Dermis blood vessel endothelial cell (primary cell): ENCODE measurements around the gene ACOX3. TPM values are rescaled to one million over a fixed set of nuclear protein-coding genes. Genes with fewer than 3 reads are reported as not detected.
"Not testable (repeated sequence)": the region's sequence is repeated elsewhere in the genome, so short reads cannot be mapped to it uniquely, and the experiment has no call there.

Source experiments
- DNase-seq: peaks from one replicate; pipeline ENCODE4 v3.0.0; 2010
- total RNA-seq: library from RNA; depleted of rRNA; stranded (reverse); fragments of >200 nt; gene quantifications from 2 replicates; pipeline ENCODE4 v1.2.3, GENCODE V29; 2014

ACOX3 gene
- total RNA-seq, 1 donor from 2014 or later = 29.3 TPM

DNA sequence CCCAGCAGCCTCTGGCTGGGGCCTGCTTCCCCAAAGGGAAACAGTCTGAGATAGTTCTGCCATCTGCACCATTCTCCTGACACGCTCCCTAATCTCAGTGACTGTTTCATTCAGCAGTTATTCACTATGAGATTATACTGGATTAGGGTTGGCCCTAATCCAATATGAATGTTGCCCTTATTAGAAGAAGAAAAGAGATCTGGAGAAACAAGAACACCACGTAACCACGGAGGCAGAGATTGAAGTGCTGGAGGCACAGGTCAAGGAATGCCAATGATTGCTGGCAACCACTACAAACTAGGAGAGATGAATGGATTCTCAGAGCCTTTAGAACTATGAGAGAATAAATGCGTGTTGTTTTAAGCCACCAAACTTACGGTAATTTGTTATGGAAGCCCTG, 7.4 kb downstream of the ACOX3 start:
- DNase-seq = no peak

DNA sequence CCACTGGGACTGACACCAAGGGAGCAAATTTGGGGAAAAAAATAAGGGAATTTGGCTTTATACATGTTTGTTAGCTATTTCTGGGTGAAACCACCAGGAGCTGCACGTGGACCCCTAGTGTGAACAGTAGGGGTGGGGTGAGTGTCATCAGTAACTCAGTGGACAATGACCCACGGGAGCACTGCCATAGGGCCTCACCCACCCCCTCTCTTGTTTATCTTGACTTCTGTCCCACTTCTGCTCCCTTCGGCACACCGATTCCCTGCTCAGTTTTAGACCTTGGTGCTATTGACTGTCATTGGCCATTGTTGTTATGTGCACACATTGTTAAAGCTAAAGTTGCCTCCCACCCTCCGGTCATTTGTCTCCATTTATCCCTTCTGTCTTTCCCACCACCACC, 9.0 kb downstream of the ACOX3 start:
- no peak for DNase-seq

GRCh38 chr4:8428288-8429097, 12.0 kb downstream of the ACOX3 start:
- DNase-seq = peak; percentile 93

DNA sequence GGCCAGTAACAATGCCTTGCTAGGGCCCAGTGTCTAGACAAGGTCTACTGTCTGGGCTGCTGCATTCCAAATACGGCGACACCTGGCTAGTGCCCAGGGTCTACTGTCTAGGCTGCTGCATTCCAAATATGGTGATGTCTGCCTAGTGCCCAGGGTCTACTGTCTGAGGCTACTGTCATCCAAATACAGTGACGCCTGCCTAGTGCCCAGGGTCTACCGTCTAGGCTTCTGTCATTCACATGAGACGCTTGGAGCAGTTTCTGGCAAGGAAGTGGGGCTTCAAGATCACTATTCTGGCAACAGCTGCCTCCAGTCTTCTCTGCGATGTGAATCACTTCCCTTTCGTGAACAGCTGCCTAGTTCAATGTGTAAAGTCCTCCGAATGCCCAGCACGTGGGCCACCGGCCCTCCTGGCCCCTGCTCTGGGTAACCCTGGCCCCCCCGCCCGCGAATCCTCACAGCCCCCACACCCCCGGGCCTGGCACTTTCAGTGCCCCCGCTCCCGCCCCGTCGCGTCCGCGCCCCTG, 12.7 kb downstream of the ACOX3 start:
- DNase-seq = peak; percentile 53

DNA sequence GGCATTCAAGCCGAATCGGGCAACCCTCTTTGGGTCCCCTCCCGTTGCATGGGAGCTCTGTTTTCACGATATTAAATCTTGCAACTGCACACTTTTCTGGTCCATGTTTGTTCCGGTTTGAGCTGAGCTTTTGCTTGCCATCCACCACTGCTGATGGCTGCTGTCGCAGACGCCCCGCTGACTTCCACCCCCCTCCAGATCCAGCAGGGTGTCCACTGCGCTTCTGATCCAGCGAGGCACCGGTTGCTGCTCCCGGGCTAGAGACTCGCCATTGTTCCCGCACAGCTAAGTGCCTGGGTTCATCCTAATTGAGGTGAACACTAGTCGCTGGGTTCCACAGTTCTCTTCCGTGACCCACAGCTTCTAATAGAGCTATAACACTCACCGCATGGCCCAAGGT, 13.3 kb downstream of the ACOX3 start:
- no peak for DNase-seq

- no peak for DNase-seq
These were observed 17.7 kb downstream of the ACOX3 start for GRCh38 chr4:8422786-8423185.

DNA sequence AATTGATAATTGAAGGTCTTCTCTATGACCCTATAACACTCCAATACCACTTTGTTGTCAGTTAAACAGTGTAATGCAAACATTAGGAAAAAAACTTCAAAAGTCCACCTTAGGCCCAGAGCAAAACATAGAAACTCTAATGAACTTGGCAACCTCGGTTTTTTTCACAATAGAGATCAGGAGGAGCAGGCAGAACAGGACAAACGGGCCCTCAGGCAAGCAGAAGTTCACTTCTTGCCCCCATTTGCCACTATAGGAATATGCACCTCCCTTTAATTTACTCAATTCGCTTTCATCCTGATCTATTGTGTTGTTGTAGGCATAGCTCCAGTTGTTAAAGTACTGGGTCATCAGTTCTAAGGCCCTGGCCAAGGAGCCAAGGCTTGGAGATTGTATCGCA, 18.2 kb downstream of the ACOX3 start:
- no peak for DNase-seq

DNA sequence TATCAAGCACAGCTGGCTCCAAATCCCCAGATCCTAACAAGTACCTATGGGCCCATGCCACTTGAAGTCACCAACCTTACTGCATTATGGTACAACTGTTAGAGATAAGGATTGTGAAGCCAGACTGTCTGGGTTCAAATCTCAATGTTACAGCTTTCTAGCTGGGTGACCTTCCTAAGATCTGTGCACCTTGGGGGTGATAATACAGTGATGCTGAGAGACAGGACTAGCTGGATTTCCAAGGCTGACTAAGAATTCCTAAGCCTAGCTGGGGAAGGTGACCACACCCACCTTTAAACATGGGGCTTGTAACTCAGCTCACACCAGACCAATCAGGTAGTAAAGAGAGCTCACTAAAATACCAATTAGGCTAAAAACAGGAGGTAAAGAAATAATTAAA, 20.4 kb downstream of the ACOX3 start:
- DNase-seq = not testable (repeated sequence)

GRCh38 chr4:8419222-8420041, 21.1 kb downstream of the ACOX3 start:
- no peak for DNase-seq

- no peak for DNase-seq
These were observed 23.4 kb downstream of the ACOX3 start for GRCh38 chr4:8417071-8417614.

GRCh38 chr4:8414377-8414776, 26.1 kb downstream of the ACOX3 start:
- DNase-seq = no peak

GRCh38 chr4:8412288-8412687, 28.2 kb downstream of the ACOX3 start:
- no peak for DNase-seq

GRCh38 chr4:8411351-8412180, 29.0 kb downstream of the ACOX3 start:
- DNase-seq = no peak

DNA sequence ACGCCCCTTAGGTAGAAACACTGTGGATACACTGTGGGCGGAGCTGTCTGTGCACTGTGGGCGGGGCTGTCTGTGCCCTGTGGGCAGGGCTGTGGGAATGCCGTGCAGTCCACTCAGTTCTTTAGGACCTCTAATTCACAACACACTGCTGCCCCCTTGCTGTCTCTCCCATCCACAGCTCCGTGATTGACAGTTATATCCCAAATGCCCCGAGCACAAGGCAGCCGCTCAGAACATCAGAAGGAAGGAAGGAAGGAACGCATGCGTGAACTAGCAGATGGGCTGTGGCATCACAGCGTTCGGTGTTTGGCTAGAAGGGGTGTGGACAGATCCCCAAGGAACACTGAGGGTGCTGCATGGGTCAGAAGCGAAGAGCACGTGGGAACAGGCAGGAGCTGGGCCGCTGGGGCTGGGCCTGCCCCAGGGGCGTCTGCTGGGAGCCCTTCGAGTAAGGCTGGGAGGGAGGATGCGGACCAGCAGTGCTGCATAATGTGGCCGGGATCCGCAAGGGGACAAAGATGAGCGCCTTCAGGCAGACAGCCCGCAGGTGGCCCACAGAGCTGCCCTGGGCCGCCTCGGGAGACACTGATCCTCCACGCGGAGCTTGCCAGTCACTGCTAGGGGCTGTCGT, 29.8 kb downstream of the ACOX3 start:
- DNase-seq = peak; percentile 95

DNA sequence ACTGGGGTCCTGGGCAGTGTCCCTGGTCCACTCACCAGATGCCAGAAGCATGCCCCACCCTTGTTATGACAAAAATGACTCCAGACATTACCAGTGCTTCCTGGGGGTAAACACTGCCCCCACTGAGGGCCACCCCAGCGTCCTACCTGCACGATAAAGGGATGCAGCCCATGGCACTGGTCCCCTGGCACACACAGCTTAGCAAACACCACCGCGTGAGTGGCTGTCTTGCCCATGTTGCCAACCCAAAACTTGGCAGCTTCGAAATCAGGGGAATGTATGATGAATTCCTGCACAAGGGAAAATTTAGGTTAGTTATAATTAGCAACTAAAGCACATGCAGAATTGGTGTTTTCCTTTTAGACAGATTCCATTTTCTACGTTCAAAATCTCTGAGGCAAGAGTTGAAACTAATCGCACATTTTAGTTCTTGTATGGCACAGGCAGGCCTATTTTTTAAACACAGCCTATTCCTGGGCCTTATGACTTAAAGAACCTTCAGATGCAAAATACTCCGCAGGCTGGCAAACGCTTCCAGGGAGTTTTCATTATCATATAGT, 30.4 kb downstream of the ACOX3 start:
- DNase-seq = no peak

DNA sequence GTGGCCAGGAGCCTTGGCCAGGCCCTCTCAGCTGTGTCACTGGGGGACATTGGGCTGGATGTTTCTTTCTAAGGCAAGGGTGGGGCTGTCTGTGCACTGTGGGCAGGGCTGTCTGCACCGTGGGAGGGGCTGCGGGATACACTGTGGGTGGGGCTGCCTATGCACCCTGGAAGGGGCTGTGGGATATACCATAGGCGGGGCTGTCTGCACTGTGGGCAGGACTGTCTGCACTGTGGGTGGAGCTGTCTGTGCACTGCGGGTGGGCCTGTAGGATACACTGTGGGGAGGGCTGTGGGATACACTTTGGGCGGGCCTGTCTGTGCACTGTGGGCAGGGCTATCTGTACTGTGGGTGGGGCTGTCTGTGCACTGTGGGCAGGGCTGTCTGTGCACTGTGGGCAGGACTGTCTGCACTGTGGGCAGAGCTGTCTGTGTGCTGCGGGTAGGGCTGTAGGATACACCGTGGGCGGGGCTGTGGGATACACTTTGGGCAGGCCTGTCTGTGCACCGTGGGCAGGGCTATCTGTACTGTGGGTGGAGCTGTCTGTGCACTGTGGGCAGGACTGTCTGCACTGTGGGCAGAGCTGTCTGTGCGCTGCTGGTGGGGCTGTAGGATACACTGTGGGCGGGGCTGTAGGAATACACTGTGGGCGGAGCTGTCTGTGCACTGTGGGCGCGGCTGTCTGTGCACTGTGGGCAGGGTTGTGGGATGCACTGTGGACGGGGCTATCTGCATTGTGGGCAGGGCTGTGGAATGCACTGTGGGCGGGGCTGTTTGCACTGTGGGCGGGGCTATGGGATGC, 31.1 kb downstream of the ACOX3 start:
- DNase-seq = no peak

- DNase-seq = no peak
These were observed 32.8 kb downstream of the ACOX3 start for GRCh38 chr4:8407756-8408155.

- DNase-seq = no peak
These were observed 33.2 kb downstream of the ACOX3 start for GRCh38 chr4:8407316-8407715.

- peak; percentile 49 for DNase-seq
These were observed 33.6 kb downstream of the ACOX3 start for GRCh38 chr4:8406887-8407286.

DNA sequence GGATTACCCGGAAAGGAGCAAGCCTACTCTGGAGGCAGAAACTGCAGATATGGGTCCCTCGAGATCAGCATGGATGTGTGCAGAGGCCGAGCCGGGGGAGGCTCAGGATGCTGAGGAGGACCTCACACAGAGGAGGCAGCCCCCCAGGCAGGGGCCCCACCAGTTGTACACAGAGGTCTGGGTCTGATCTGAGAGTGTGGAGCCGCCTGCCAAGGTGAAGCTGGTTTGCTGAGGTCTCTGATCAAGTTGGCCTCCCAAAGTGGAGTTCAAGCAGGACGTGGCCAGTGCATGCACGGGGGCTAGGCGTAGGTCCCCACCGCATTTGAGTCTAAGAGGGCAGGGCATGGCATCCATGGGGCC, 35.0 kb downstream of the ACOX3 start:
- DNase-seq = no peak
